Measurements from ENCODE around the gene CIDEB.

DNA sequence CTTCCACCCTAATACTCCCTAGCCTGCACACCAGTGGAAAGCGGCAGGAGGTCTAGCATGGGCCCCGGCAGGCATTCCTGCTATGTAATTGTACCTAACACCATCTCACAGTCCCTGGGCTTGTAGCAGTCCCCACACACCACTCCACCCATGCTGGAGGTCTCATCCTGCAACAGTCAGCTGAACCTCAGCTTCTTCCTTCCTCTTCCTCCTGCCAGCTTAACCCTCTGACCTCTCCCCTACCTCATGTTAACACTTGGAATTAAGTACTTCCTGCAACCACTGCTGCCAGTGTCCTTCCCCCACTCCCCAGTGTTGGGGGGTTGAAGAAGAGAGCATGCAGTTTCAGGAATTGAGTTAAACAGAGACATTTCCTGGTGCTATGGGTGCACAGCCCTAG is 19.5 kb upstream of the CIDEB start:
- TF ChIP-seq, protein P1, sequence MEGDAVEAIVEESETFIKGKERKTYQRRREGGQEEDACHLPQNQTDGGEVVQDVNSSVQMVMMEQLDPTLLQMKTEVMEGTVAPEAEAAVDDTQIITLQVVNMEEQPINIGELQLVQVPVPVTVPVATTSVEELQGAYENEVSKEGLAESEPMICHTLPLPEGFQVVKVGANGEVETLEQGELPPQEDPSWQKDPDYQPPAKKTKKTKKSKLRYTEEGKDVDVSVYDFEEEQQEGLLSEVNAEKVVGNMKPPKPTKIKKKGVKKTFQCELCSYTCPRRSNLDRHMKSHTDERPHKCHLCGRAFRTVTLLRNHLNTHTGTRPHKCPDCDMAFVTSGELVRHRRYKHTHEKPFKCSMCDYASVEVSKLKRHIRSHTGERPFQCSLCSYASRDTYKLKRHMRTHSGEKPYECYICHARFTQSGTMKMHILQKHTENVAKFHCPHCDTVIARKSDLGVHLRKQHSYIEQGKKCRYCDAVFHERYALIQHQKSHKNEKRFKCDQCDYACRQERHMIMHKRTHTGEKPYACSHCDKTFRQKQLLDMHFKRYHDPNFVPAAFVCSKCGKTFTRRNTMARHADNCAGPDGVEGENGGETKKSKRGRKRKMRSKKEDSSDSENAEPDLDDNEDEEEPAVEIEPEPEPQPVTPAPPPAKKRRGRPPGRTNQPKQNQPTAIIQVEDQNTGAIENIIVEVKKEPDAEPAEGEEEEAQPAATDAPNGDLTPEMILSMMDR (IDR thresholded peaks at IDR 0.05; ENCODE audit: low read length) = no peak
- no peak for TF ChIP-seq EZH2phosphoT487 (IDR thresholded peaks at IDR 0.05; ENCODE audit: low read length)

Data from MM.1S (cell line).